ENCODE measurements around the gene SLCO4A1. TPM values are rescaled to one million over a fixed set of nuclear protein-coding genes. Genes with fewer than 3 reads are reported as not detected.

SLCO4A1 gene
- total and polyA plus RNA-seq, 9 of the 15 experiments (the other 6 are each of a cell fraction or from before 2014, with no cell fraction given): 1.6 to 21.9 (median 12.8) TPM

DNA sequence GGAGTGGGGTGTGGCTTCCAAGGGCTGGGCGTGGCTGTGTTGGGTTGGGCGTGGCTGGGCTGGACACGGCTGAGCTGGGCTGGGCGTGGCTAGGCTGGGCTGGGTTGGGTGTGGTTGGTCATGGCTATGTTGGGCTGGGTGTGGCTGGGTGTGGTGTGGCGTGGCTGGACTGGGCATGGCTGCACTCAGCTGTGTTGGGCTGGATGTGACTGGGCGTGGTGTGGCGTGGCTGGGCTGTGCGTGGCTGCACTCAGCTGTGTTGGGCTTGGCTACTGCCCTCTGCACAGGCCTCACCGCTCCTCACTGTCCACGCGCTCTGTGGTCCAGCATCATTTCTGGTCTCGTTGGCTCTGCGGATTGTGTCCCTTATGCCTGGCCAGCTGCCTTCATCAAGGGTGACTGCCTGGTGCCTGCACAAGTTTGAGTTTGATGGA is 43.5 kb upstream of the SLCO4A1 start (continued):
- TF ChIP-seq ARID3B (CRISPR knock-in tag; IDR thresholded peaks at IDR 0.05; ENCODE audit: borderline replicate concordance): no peak
- TF ChIP-seq, protein P1, sequence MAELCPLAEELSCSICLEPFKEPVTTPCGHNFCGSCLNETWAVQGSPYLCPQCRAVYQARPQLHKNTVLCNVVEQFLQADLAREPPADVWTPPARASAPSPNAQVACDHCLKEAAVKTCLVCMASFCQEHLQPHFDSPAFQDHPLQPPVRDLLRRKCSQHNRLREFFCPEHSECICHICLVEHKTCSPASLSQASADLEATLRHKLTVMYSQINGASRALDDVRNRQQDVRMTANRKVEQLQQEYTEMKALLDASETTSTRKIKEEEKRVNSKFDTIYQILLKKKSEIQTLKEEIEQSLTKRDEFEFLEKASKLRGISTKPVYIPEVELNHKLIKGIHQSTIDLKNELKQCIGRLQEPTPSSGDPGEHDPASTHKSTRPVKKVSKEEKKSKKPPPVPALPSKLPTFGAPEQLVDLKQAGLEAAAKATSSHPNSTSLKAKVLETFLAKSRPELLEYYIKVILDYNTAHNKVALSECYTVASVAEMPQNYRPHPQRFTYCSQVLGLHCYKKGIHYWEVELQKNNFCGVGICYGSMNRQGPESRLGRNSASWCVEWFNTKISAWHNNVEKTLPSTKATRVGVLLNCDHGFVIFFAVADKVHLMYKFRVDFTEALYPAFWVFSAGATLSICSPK (IDR thresholded peaks at IDR 0.05; ENCODE audit: borderline replicate concordance): peak; percentile 65; the same call in 1 of the 2 replicates
- no peak for TF ChIP-seq CEBPG (CRISPR knock-in tag; IDR thresholded peaks at IDR 0.05)
- TF ChIP-seq CEBPG (tag; conservative IDR thresholded peaks at IDR 0.05 in 1 of 2, IDR thresholded peaks at IDR 0.05 in 1 of 2): no peak
- TF ChIP-seq ZNF174 (CRISPR knock-in tag; IDR thresholded peaks at IDR 0.05): no peak
- no peak for TF ChIP-seq ZFPM2 (CRISPR knock-in tag; IDR thresholded peaks at IDR 0.05)
- no peak for TF ChIP-seq MLX (CRISPR knock-in tag; conservative IDR thresholded peaks at IDR 0.05)
- no peak for TF ChIP-seq ZSCAN29 (IDR thresholded peaks at IDR 0.05)
- no peak for TF ChIP-seq SIRT6 (IDR thresholded peaks at IDR 0.05; ENCODE audit: low read depth, low read length)
- TF ChIP-seq ZNF696 (CRISPR knock-in tag; conservative IDR thresholded peaks at IDR 0.05): no peak
- TF ChIP-seq MBD1 (CRISPR knock-in tag; IDR thresholded peaks at IDR 0.05): no peak
- TF ChIP-seq KHSRP (IDR thresholded peaks at IDR 0.05): no peak
- no peak for TF ChIP-seq MCM7 (IDR thresholded peaks at IDR 0.05)
- no peak for TF ChIP-seq ILF3 (IDR thresholded peaks at IDR 0.05; ENCODE audit: borderline replicate concordance)
- TF ChIP-seq ZNF668 (CRISPR knock-in tag; IDR thresholded peaks at IDR 0.05): no peak
- no peak for TF ChIP-seq AFF4 (CRISPR knock-in tag; IDR thresholded peaks at IDR 0.05)
- no peak for TF ChIP-seq BRD4 (IDR thresholded peaks at IDR 0.05)
- TF ChIP-seq ZNF140 (CRISPR knock-in tag; IDR thresholded peaks at IDR 0.05): no peak
- TF ChIP-seq NFRKB (IDR thresholded peaks at IDR 0.05; ENCODE audit: low read depth): no peak
- TF ChIP-seq CSDE1 (IDR thresholded peaks at IDR 0.05): no peak

All from K562 (cell line).